Neural crest cell (in vitro differentiated cells): ENCODE results near the gene HDDC2. TPM values are rescaled to one million over a fixed set of nuclear protein-coding genes. Genes with fewer than 3 reads are reported as not detected.

Experiments used
- DNase-seq: peaks from one replicate; pipeline ENCODE4 v3.0.0; 2021; ENCODE audit warnings: low read depth, mixed read lengths, low spot score
- H3K27ac Mint-ChIP-seq: one replicate; pipeline ENCODE4 v1.8.0; 2021; ENCODE audit warnings: mild to moderate bottlenecking, mixed read lengths; ENCODE audit not compliant: unreplicated experiment
- H3K27me3 Mint-ChIP-seq: 2 replicates; pipeline ENCODE4 v1.8.0; 2021; ENCODE audit warnings: low read depth, mild to moderate bottlenecking, mixed read lengths
- H3K36me3 Mint-ChIP-seq: 2 replicates; pipeline ENCODE4 v1.8.0; 2021; ENCODE audit warnings: low read depth, mild to moderate bottlenecking, mixed read lengths
- H3K4me1 Mint-ChIP-seq: 2 replicates; pipeline ENCODE4 v1.8.0; 2021; ENCODE audit warnings: mixed read lengths
- H3K4me3 Mint-ChIP-seq: one replicate; pipeline ENCODE4 v1.8.0; 2021; ENCODE audit warnings: mild to moderate bottlenecking, mixed read lengths
- H3K9me3 Mint-ChIP-seq: 2 replicates; pipeline ENCODE4 v1.8.0; 2021; ENCODE audit warnings: mixed read lengths
- CTCF ChIP-seq: fragments of 200-600 bp; sonication (generic); conservative IDR thresholded peaks from 2 replicates; pipeline ENCODE4 v1.5.0; 2021; ENCODE audit warnings: antibody characterized with exemption, mild to moderate bottlenecking
- total RNA-seq: library from RNA; stranded (reverse); gene quantifications from 2 replicates; pipeline ENCODE4 v1.2.1, GENCODE V29; 2021

The HDDC2 gene
- total RNA-seq, 1 donor from 2014 or later, result 103 TPM

- no peak for TF ChIP-seq CTCF
- Mint-ChIP-seq H3K4me1 (no peaks in the 10 kb centered on the region), H3K36me3 (no peaks in the 10 kb centered on the region)
Measured at GRCh38 chr6:125325586-125325985, 23.8 kb upstream of the HDDC2 start.

GRCh38 chr6:125323376-125323775, 21.6 kb upstream of the HDDC2 start:
- peaks cover 44% of the 10 kb centered on the region for H3K27me3 Mint-ChIP-seq
- no peaks in the 10 kb centered on the region for H3K4me1 Mint-ChIP-seq
- H3K4me3 Mint-ChIP-seq, result no peak overlapping the region
- DNase-seq, result no peak
- no peaks in the 10 kb centered on the region for H3K9me3 Mint-ChIP-seq
- H3K27ac Mint-ChIP-seq, result no peak overlapping the region
- no peak for TF ChIP-seq CTCF
- H3K36me3 Mint-ChIP-seq, result no peaks in the 10 kb centered on the region

More at GRCh38 chr6:125325586-125325985, 23.8 kb upstream of the HDDC2 start:
- Mint-ChIP-seq H3K27ac (no peak overlapping the region), H3K4me3 (no peak overlapping the region), H3K9me3 (no peaks in the 10 kb centered on the region), H3K27me3 (peaks cover 63% of the 10 kb centered on the region)
- no peak for DNase-seq

- Mint-ChIP-seq H3K4me1 (peaks cover 7% of the 10 kb centered on the region), H3K36me3 (no peaks in the 10 kb centered on the region), H3K4me3 (peak overlapping the region; percentile 65), H3K27me3 (peaks cover 22% of the 10 kb centered on the region), H3K9me3 (no peaks in the 10 kb centered on the region), H3K27ac (peak overlapping the region; percentile 21)
- DNase-seq, result peak; percentile 49
- TF ChIP-seq CTCF, result no peak
Measured at GRCh38 chr6:125316621-125317020, 14.9 kb upstream of the HDDC2 start.

- Mint-ChIP-seq H3K4me1 (peaks cover 10% of the 10 kb centered on the region), H3K36me3 (no peaks in the 10 kb centered on the region), H3K27me3 (peaks cover 24% of the 10 kb centered on the region), H3K9me3 (no peaks in the 10 kb centered on the region), H3K27ac (no peak overlapping the region), H3K4me3 (no peak overlapping the region)
- DNase-seq, result no peak
- TF ChIP-seq CTCF, result no peak
Measured at GRCh38 chr6:125315548-125315947, 13.8 kb upstream of the HDDC2 start.

GRCh38 chr6:125314009-125314581, 12.3 kb upstream of the HDDC2 start:
- H3K9me3 Mint-ChIP-seq, result no peaks in the 10 kb centered on the region
- no peak overlapping the region for H3K27ac Mint-ChIP-seq
- TF ChIP-seq CTCF, result peak; percentile 93
- H3K36me3 Mint-ChIP-seq, result no peaks in the 10 kb centered on the region
- peak; percentile 61 for DNase-seq
- no peak overlapping the region for H3K4me3 Mint-ChIP-seq
- peaks cover 24% of the 10 kb centered on the region for H3K27me3 Mint-ChIP-seq
- H3K4me1 Mint-ChIP-seq, result peaks cover 10% of the 10 kb centered on the region
